ENCODE measurements around the gene KASH5.
"Not testable (repeated sequence)": the region's sequence is repeated elsewhere in the genome, so short reads cannot be mapped to it uniquely, and the experiment has no call there.

The KASH5 gene

GRCh38 chr19:49362048-49362928, 25.8 kb upstream of the KASH5 start, which contains the start of gene TEAD2:
TEAD2 (minus strand) TSS chr19:49362416; CDS start chr19:49360075, 2,341 bp downstream.
- no peak for DNase-seq (ENCODE audit: low read depth in 3 of 3)

DNA sequence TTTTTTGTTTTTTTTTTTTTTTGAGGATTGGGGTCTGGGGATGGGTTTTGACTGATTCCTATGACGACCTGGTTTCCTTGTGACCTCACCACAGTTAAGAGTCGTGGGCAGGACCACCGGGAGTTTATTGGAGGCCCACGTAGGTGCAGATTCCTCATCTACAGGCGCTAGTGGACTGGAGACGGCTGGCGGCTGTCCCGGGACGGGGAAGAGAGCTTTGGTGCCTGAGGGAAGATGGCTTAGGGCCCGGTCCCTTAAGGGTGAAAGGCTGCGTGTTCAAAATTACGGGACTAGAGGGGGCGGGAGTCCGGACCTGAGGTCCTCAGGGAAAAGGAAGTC, 25.2 kb upstream of the KASH5 start:
- DNase-seq (ENCODE audit: low read depth in 3 of 3) = no peak

DNA sequence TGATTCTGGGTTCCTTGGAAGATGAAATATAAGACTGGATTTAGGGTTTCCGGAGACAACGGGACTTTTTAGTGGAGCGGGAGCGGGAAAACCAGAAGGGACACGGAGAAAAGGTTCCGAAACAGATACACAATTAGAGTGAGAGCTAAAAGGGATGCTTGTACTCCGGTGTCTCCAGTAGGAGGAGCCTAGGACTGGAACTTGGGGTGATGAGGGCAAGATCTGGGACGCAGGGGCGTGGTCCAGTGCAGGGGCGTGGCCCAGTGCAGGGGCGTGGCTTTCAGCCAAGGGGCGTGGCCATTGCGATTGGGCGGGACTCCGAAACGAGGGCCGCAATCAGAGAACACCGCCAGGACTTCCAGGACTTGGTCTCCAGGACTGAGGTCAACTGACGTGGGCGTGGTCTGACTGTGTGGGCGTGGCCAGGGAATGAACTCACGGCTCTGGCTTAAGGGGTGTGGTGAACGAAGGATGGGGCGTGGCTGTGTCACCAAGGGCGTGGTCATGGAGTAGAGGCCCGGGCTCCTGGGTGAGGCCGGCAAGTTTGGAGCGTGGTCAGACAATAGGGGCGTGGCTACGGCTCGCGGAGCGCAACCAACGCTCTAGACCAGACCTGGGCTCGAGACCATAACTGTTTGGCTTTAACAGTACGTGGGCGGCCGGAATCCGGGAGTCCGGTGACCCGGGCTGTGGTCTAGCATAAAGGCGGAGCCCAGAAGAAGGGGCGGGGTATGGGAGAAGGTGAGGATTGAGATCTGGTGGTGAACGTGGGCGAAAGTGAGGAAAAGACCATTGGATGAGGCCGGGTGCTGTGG, 24.6 kb upstream of the KASH5 start, which contains the start of gene DKKL1:
Gene DKKL1 (plus strand): TSS at position 610 of the 815 bp plus-strand sequence. CDS start 122 bp downstream, at position 732.
- peak; percentile 29 to 81 (median 46) for DNase-seq (ENCODE audit: low read depth in 3 of 3)

GRCh38 chr19:49364083-49364737, 23.8 kb upstream of the KASH5 start:
- DNase-seq (ENCODE audit: low read depth in 3 of 3) = no peak

DNA sequence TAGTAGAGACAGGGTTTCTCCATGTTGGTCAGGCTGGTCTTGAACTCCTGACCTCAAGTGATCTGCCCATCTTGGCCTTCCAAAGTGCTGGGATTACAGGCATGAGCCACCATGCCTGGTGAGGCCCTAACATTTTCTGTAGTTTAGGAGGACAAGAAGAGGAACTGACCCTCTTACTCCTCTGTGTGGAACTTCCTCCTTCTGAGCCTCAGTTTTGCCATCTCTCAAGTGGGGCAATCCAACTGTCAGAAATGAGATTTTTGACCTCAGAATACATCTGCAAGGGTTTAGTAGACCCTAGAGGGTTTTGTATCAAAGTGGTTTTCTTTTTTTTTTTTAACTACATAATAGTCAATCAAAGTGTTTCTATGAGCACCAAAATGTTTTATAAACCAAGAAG, 21.9 kb upstream of the KASH5 start:
- no peak for DNase-seq (ENCODE audit: low read depth in 3 of 3)

DNA sequence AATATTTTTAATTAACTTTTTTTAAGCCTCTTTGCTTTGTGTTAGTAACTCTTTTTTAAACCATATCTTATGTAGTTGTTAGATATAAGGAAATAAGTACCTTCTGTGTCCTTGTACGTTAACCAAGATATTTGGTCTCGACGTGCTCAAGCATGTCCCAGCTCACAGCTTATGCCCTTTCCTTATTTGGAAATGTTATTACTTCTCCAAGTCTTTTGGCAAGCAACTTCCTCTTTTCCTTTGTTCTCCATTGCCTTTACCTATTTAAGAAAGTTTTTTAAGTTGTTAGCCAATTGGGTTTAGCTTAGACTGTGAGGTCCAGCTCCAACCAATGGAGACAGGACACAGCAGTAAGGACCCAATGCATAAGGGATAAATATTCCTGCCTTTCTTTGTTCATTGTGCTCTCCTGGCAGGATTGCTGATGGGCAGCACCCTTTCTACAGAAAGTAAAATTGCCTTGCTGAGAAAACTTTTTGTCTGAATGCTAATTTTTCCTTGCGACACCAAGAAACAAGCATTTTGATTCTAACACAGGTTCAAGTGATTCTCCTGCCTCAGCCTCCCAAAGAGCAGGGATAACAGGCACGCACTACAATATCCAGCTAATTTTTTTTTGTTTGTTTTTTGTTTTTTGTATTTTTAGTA, 19.2 kb upstream of the KASH5 start:
- DNase-seq (ENCODE audit: low read depth in 3 of 3) = no peak

DNA sequence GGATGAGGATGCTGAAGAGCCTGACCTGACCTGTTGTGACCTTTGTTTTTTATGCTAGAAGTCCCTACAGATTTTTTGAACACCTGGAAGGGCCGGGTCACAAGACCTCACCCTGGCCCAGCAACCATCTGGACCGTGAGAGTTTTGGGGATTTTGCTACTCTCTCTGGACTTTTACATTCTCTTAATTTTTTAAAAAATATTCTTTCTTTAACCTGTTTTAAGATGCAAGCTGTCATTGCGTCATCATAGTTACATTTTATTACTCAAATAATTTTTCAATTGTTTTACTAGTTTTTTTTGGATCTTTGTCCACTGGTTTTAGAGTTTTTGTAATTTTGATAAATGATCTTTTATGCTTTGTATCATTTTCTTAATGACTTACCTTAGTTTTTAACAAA, 16.9 kb upstream of the KASH5 start:
- no peak for DNase-seq (ENCODE audit: low read depth in 3 of 3)

DNA sequence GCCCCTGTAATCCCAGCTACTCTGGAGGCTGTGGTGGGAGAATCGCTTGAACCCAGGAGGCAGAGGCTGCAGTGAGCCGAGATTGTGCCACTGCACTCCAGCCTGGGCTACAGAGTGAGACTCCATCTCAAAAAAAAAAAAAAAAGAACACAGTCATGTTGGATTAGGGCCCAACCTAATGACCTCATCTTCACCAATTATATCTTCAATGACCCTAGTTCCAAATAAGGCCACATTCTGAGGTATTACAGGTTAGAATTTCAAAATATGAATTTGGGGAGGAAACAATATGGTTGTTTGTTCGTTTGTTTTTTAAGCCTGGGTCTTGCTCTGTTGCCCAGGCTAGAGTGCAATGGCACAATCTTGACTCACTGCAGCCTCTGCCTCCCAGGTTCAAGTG, 14.9 kb upstream of the KASH5 start:
- not testable (repeated sequence) for DNase-seq (ENCODE audit: low read depth in 3 of 3)

DNA sequence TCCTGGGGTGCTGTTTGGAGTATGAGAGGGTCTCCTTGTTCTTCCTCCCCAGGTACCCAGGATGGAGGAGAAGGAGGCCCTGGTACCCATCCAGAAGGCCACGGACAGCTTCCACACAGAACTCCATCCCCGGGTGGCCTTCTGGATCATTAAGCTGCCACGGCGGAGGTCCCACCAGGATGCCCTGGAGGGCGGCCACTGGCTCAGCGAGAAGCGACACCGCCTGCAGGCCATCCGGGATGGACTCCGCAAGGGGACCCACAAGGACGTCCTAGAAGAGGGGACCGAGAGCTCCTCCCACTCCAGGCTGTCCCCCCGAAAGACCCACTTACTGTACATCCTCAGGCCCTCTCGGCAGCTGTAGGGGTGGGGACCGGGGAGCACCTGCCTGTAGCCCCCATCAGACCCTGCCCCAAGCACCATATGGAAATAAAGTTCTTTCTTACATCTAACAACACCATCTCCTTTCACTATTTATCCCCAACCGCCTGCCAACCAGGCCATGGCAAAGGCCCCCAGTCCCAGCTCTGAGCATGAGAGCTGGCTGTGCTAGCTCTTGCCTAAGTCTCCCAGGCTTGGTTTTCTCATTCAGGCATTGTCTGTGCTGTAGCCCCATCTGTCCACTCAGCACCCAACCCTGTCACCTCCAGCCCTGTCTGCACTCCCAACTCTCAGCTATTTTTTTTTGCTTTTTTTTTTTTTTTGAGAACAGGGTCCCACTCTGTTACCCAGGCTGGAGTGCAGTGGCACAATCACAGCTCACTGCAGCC, 13.2 kb upstream of the KASH5 start:
- no peak for DNase-seq (ENCODE audit: low read depth in 3 of 3)

- no peak for DNase-seq (ENCODE audit: low read depth in 3 of 3)
Observed at GRCh38 chr19:49378512-49378911, 9.5 kb upstream of the KASH5 start.

GRCh38 chr19:49380391-49380790, 7.7 kb upstream of the KASH5 start:
- DNase-seq (ENCODE audit: low read depth in 3 of 3) = no peak

DNA sequence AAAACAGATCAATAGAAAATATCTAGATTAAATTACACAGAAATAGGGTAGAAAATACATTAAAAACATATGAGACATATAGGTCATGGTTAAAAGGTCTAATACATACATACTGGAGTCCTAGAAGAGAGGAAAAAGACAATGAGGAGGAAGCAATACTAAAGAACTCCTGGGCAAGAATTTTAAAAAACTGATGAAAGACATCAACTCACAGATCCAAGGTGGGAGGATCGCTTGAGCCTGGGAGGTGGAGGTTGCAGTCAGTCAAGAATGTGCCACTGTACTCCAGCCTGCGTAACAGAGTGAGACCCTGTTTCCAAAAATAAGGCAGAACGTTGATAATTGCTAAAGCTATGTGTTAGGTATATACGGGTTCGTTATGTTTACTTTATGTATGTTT, 5.4 kb upstream of the KASH5 start:
- no peak for DNase-seq (ENCODE audit: low read depth in 3 of 3)

- DNase-seq (ENCODE audit: low read depth in 3 of 3) = no peak
Observed at GRCh38 chr19:49383599-49383998, 4.5 kb upstream of the KASH5 start.

- DNase-seq (ENCODE audit: low read depth in 3 of 3) = no peak
Observed at GRCh38 chr19:49389406-49389805, 1.4 kb downstream of the KASH5 start.

- DNase-seq (ENCODE audit: low read depth in 3 of 3) = no peak
Observed at GRCh38 chr19:49390131-49390928, 2.3 kb downstream of the KASH5 start.

DNA sequence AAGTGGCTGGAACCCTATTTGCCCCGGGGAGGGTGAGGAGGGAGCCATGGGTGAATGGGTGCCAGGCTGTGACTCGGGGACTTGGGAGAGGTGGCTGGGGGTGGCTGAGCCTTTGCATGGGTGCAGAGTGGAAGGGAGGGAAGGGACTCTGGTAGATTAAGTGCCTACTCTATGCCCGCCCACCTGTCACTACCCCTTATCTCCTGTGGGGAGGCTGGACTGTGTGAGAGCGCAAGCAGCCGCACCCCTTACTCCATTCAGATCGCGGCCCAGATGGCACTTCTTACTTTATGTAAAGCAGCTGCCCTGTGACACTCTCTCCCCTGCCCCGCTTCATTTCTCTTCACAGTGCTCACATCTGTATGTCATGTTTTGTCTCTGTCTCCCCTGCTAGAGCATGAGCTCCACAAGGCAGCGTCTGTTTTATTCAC, 2.9 kb downstream of the KASH5 start:
- DNase-seq (ENCODE audit: low read depth in 3 of 3) = no peak

DNA sequence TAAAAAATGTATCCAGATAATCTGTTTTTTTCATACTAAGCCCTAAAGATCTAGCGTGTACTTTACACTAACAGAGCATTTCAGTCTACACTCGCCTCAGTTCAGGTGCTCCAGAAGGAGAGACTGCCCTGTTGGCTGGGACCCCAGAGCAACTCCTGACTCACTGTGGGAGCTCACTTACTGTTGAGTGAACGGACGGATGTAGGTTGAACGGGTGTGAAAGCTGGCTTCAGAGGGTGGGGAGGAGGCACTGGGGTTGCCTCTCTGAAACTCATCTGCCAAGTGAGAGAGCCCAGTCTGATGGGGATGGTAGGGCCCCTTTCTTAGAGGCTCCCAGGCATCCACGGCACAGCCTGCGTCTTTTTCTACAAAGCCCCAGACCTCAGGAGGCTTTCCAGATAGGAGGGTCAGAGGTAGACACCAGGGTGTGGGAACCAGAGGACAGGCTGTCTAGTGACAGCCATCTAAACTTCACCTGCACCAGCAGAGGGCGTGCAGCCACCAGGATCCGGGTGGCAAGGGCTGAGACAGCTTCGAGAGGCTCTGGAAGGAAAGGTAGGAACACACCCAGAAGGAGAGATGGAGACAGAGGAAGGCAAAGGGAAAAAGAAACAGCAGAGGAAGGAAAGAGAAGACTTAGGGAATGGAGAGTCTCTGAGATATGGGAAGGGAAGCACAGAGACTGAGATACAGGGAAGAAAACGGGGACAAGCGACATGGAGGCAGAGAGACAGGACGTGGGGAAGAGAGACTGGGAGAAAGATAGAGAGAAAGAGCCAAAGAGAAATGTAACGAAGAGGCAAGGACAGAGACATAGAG, 3.7 kb downstream of the KASH5 start:
- DNase-seq (ENCODE audit: low read depth in 3 of 3) = peak; percentile 54 to 76 (median 71)

DNA sequence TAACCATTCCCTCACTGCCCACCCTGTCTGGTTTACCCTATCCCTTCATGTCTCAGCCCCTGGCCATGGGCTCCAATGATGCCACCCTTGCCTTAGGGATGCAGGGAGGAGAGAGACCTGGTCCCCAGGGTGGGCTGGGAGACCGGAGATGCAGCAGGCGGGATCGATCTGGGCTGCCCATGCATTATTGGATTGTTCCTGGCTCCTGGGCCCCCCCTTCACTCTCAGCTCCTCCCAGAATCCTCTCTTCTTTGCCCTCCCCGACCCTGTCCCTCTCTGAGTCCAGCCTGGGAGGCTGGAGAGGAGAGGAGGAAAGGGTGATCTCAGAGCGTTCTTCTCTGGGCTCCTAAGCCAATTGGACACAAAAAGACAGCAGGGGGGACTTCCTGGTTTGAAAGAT, 5.8 kb downstream of the KASH5 start:
- DNase-seq (ENCODE audit: low read depth in 3 of 3) = no peak

Data from stimulated activated CD4-positive, alpha-beta T cell treated with anti-CD3 and anti-CD28 coated beads, TNF-alpha, amount 100 ng/mL, for 24 hours (primary cell).